SHP77 (cell line): ENCODE measurements around the gene CD48.
A peak's percentile ranks its signal among the peaks of the same experiment; 100 is the strongest.
"Not testable (repeated sequence)": the region's sequence is repeated elsewhere in the genome, so short reads cannot be mapped to it uniquely, and the experiment has no call there.

ENCODE experiments used
- DNase-seq, 2 experiments: peaks; one replicate each; lab custom pipeline; 2025; lab: John Stamatoyannopoulos, UW

Gene CD48

DNA sequence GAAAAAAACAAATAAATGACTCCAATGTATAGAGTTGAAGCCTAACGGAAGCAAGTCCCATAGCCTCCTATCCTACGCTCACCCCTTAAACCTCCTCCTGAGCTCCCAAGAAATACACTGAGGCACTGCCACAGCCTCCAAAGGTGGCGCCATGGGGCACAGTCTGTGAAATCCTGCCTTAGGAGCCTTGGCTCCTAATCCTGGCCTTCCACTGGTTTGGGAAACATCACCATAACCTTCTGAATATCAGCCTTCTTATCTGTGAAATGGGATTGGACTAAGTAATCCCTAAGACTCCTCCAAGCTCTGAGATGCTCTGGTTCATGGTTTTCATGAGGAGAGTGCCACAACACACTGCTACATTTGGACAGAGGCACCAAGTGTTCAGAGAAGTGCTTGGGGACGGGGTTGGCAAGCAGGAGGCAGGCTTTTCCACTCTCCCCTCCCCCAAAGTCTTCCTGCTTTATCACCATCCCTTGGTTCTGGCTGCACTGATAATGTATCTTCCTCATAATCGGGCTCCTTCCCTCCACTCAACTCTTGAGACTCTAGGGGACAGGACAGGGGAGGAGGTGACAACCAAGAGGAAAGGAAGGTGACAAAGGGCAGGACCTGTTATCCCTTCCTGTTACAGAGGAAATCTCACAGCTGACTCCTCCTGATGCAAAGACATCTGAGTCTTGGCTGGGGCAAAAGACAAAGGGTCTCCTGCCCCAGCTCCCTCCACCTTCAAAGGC is 30.2 kb upstream of the CD48 start:
- no peak for DNase-seq

DNA sequence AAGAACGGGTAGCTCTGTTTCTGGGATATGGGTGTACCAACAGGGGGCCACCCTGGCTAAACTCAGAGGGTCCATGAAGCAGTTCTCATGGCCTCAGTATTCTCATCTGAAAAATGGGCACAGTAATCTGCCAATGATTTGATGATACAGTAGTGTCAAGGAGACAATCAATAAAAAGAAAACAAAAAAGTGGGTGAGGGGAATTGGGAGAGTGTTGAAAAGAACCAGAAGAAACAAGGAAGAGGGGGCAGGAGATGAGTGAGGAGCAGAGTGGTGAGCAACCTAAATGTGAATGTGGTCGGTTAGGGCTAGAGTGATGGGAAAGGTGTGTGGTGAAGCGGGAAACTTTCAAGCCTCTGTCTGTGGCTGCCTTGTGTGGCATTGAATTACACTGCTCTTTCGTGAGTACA is 29.5 kb upstream of the CD48 start:
- DNase-seq, result no peak

DNA sequence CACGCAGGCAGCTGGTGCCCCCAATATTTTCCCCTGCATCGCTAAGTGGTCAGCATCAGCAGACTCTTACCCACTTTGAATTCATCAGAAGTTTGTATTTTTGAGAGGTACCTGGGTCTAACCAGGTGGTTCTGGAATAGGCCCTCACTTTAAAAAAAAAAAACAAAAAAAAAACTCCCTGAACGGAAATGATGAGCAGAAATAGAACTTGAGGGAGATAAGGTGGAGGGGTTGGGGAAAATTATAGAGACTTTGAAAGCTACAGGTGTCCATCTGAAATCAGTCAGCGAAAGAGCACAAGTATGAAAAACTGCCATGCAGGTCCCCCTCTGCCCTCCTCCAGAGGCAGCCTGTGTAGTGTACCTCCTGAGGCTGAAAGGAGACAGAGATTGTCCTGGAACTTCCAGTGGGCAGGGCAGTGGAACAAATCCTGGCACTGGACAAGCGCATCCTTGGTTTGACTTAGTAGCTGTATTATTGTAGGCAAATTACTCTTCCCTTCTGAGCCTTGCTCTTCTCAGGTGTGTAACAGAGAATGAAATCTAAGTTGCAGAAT is 28.6 kb upstream of the CD48 start:
- no peak for DNase-seq

DNA sequence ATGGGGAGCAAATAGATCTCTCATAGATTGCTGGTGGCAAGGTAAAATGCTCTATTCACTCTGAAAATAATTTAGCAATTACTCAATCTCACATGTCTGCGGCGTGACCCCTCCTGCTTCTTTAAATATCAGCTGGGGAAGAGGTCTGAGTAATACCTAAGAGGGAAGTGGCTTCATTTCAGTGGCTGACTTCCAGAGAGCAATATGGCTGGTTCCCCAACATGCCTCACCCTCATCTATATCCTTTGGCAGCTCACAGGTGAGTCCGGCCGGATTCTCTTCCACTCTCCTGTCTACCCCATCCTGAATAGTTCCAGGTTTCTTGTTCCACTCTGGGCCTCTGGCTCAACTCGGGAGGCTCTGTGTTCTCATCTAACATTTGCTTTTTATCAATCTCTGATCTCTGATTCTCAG is 27.5 kb upstream of the CD48 start, which contains the start of gene SLAMF7:
Gene SLAMF7, plus strand, starts transcription at position 150 of the 414 bp plus-strand sequence. Its CDS starts 55 bp downstream, at position 205.
- no peak for DNase-seq

DNA sequence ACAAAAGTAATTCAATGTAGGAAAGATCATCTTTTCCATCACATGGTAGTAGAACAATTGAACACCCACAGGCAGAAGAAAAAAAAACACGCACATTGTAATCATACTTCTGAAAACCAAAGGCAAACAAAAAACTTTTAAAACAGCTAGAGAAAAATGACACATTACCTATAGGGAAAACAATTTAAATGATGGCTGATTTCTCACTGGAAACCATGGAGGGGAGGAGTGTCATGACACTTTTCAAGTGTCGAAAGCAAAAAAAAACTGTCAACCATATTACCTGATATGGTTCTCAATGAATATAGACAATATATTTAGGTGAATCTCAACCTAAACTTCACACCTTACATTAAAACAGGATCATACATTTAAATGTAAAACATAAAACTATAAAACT is 26.6 kb upstream of the CD48 start:
- DNase-seq, result no peak

DNA sequence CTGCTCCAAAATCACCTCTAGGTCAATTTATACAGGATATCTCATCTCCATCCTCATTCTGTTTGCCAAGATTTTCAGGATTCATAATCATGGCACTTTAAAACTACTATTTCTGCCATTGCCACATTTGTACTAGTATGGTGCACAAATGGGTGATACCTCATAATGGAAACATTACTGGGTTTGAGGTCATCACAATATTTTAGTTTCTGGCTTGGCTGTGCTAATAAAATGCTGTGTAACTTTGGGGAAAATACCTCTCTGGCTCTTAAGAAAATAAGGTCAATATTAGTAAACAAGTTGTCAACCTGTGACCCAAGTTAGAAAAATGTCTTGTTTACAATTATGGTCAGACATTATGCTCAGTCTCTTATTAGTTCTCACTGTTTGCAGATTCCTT is 22.7 kb upstream of the CD48 start:
- no peak for DNase-seq

DNA sequence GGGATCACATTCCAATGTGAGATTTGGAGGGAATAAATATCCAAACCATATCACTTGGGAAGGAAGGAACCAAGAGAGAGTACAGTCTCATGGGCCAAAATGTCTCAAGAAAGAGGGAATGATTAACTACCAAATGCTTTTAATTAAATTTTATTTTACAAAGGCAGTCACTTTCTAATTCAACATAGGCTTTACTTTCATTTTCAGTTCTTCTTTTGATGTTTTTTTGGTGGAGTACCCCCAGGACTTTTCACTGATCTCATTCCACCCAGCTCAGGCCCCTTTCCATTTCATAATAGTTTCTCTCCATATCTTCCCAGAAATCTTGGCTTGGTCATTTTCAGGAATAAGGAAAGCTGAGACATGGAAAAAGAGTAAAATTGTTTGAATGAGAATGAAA is 22.3 kb upstream of the CD48 start:
- no peak for DNase-seq

DNA sequence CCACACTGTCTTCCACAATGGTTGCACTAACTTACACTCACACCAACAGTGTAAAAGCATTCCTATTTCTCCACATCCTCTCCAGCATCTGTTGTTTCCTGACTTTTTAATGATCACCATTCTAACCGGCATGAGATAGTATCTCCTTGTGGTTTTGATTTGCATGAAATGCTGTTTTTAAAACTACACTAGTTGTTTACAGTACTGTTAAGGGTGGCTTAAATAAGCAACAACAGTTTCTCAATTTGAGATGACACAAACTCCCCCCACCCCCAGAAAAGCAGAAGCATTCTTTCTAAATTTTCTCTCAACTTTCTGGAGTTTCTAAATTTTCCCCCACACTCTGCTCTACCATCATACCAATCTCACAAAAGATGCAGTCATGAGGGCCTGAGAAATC is 20.4 kb upstream of the CD48 start:
- DNase-seq, result no peak

DNA sequence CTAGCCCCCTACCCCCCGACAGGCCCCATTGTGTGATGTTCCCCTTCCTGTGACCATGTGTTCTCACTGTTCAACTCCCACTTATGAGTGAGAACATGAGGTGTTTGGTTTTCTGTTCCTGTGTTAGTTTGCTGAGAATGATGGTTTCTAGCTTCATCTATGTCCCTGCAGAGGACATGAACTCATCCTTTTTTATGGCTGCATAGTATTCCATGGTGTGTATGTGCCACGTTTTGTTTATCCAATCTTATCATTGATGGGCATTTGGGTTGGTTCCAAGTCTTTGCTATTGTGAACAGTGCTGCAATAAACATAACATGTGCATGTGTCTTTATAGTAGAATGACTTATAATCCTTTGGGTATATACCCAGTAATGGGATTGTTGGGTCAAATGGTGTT is 19.9 kb upstream of the CD48 start:
- DNase-seq, result not testable (repeated sequence)

DNA sequence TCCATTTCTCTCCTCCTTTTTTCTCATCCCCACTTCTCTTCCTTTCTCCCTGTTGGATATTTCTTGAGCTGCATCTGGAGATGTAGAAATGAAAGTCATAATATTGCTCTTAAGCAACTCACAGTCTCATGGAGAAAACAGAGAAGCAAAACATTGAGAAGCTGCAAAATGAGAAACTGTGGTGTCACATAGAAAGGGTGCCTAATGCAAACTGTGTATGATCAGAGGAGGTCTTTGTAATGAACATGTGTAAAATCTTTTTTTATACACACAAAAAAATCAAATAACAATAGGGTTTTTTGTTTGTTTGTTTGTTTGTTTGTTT is 15.7 kb upstream of the CD48 start:
- no peak for DNase-seq

DNA sequence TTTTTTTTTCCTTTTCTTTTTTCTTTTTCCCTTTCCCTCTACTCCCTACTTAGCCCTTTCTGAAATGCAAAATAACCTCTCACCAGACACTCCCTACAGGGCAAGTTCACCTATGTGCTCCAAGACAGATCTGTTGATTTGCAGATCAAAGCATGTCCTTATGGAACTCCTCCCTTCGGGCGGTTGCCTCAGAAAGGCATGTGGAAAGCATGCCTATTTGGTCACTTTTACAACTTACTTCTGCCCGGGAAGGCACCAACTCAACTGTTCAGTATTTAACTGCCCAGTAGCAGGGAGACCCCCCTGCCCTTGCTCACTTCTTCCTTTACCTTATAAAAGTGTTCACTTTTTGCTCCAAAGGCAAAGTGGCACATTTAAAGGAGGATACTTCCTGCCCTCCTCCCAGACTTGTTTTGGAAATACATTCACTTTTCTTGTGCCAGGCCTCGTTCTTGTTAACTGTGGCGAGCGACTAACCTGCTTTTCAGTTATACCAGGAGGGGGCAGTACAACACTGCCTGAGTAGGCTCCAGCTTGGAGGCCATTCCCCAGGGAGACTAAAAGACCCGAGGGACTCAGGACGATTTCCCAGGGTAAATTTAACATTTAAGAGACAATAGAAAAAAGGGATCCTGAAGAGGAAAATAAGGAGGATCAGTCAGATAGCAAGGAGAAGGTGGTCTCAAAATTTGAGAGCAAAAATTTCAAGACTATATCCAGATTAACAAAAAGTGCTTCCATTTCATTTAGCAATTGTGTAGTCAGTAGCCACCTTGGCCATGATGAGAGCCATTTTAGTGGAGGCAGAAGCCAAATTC is 15.1 kb upstream of the CD48 start:
- DNase-seq, result peak; percentile 39 to 59

DNA sequence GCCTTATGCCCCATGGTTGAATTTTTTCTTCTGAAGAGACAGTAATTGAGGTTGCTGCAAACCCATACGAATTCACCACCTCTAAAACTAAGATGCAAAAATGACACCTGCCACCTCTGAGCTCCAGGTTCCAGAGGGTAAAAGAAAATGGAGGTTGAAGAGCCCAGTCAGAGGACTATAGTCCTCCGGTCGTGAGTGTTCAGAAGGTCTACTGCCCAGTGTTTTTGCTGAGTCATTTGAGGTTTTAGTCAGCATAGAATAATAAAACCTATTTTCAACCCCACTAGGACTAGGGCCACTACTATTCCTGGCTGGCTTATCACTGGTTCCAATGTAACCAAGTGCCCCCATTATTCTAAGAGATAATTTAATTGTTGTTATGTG is 14.5 kb upstream of the CD48 start:
- no peak for DNase-seq

DNA sequence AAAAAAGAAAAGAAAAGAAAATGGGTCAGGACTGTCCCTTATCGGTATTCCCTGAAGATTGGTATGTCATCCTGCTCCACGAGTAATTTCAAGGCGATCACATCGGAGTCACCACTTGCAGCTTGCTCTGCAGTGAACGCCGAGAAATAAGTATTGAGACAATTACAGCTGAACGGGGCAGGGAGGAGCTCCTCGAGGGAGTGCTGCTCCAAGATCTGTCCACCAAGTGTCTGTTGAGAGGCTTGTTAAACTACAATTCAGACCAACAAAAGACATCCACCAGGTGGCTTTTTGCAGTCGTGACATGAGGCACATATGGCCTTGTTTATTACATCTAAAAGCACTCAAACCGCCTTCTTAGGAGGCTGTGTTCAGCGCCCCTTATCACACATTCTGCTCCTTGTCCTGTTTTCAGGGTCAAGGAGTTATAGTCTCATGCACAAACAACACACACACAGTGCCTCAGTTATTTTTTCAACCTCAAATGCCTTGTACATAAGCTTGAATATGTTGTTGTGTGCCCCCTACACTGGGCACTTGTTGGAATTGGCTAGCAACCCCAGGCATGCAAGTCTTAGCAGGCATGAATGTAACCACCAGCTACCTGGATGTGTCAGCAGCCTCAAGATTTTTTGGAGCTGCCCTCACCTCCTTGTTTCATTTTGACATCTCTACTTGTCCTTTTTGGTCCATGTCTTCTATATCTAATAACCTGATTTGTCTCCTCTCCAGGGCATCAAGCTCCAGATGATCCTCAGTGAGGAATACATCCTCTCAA is 13.0 kb upstream of the CD48 start:
- no peak for DNase-seq

DNA sequence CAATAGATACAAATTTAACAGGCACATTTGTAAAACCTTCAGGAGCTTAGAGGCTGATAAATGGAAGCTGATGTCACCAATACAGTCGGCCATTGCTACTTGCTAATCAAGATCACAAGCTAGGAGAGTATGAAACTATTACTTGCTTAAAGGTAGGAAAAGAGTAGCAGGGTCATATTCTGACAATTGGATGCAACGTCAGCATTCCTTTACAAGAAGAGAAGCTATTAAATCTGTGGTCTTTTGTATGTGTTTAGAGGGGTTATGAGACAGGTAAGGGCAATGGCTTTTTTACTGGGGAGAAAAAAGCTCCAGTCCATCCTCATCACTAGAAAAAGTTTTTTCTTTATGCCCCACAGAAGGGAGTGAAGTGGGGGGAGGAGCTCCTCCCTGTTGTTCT is 11.7 kb upstream of the CD48 start:
- DNase-seq, result no peak

DNA sequence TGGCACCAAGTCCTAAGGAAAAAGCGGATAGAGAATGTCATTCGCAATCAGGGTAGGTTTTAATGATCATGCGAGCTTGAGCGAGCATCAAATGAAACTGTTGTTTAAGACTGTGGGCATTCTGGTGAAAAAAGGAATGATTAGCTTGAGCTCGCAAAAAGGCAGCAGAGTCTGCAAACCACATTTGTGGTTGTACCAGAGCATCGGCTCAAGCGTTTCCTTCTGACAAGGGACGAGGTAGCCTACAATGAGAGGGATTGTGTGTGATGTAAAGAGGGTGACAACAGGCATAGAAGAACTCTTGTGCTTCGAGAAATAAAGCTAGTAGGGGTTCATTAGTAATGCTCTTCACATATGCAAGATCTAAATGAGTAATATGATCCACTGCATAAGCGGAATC is 11.1 kb upstream of the CD48 start:
- DNase-seq, result no peak

DNA sequence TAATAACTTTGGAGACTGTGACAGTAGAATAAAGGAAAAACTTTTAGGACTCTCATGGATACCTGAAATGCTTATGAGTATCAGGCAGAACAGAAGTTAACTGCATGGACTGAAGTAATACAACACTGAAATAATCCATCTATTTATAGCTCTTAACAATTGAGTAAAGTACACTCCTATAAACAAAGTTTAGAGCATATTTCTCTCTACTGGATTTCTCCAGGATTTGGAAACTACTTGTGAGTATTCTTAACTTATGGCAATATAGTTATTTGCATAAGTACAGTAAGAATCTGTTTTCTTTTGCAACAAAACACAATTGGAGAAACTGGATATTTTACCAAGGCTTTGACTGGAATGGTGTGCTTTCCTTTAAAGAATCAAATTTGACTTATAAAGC is 9.9 kb upstream of the CD48 start:
- DNase-seq, result no peak

DNA sequence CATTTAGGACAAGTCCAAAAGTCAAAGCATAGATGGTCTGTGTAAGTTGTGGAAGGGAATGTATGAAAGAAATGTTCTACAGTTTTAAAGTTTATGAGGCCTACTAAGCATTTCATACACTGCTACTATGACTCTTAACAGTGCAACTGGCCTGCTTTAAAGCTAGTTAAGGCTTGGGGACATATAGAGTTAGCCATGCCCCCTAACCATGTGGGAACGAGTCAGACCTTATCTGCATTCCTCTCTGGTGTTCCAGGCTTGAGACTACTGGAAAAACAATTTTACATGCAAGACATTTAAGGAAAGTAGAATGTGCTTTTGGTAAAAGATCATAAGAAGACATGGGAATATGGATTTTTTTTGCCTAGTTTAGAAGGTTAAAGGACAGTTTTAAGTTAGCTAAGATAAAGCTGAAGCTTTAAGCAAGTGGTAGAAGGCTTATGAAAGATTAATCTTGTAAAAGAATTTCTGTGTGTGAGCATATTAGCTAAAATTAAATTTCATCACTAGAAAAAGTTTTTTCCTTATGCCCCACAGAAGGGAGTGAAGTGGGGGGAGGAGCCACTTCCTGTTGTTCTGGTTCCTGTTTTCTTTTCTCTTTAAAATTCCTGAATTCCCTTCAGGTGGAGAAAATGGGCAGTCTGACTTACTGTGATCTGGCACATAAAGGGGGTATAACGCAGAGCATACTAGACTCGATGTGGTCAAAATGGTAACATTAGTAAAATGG is 8.9 kb upstream of the CD48 start:
- no peak for DNase-seq

DNA sequence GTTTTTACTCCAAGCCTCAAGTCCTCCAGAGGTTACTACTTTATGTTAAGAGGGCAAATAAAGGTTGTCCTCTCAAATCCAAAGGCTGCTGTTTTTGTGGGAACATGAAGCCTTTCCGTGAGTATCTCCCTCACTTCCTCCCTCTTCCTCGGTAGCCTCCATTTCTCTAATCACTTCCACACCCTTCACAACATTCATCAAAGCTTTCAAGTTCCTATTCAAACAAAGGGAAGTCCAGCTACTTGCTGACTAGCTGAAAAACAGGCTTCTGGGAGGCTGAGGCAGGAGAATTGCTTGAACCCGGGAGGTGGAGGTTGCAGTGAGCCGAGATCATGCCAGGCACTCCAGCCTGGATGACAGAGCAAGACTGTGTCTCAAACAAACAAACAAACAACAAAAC is 6.6 kb upstream of the CD48 start:
- no peak for DNase-seq

DNA sequence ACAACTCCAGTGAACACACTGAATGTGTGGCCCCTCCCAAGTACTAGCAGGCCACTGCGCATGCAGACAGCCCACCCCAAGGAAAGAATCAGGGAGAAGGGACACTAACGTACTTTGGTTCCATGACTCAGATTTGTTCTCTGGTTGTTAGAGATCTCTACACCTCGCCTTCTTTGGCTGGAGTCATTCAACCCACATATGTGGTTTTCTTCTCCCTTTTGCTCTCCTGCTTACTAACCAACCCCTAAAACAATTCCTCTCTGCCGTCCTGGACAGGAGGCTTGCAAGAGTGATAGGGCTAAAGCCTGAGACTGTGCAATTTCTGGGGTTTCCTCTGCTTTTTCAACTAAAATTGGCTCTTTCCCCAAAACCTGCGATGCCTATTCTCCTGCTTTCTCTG is 5.7 kb upstream of the CD48 start:
- no peak for DNase-seq

DNA sequence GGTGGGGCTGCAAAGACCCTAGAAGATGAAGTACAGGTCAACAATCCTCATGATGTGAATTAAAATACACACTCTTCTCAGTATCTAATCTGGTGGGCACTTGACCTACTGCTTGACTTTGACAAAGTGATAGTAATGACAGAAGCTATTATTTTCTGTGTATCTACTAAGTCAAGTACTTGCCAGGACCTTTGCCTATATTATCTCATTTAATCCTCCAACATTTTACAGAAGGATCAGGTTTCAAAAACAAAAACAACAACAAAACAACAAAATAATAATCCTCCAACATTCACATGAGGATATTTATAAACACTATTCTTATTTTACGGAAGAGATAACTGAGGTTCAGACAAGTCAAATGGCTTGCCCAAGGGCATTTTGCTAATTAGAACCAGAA is 4.4 kb upstream of the CD48 start:
- DNase-seq, result no peak

DNA sequence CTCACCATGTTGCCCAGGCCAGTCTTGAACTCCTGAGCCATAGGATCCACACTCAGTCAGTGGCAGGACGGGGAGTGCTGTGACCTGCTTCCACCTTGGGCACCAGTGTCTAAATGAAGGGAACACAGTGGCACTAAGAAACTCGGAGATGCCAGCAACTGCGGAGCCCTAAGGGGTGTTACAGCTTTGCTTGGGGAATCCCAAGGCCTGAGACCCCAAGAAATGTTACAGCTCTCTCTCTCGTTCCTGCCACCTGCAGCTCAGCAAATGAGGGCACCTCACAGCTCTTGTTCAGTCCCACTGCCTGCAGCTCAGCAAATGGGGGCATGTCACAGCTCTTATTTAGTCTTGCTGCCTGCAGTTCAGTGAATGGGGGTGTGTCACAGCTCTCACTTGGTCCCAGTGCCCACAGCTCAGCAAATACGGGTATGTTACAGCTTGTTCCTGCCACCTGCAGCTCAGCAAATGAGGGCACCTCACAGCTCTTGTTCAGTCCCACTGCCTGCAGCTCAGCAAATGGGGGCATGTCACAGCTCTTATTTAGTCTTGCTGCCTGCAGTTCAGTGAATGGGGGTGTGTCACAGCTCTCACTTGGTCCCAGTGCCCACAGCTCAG is 2.5 kb upstream of the CD48 start:
- not testable (repeated sequence) for DNase-seq
